KMS-11 (cell line): ENCODE data around the gene ARHGAP27.

Experiments used
- H2AFZ ChIP-seq: fragments of 200-600 bp; sonication (generic); 2 replicates; pipeline ENCODE4 v1.6.1; 2016; ENCODE audit warnings: antibody characterized with exemption, mixed run types, low read depth
- H3K27ac ChIP-seq: fragments of 200-600 bp; sonication (generic); 2 replicates; pipeline ENCODE4 v1.6.1; 2016; ENCODE audit warnings: mild to moderate bottlenecking, mixed run types
- H3K27me3 ChIP-seq: fragments of 200-600 bp; sonication (generic); 2 replicates; pipeline ENCODE4 v1.6.1; 2017; ENCODE audit warnings: mild to moderate bottlenecking, low read depth, mixed run types, moderate library complexity; ENCODE audit not compliant: insufficient read depth
- H3K36me3 ChIP-seq: fragments of 200-600 bp; sonication (generic); 2 replicates; pipeline ENCODE4 v1.6.1; 2017; ENCODE audit warnings: mild to moderate bottlenecking, mixed run types; ENCODE audit not compliant: insufficient read depth
- H3K4me1 ChIP-seq: fragments of 200-600 bp; sonication (generic); 2 replicates; pipeline ENCODE4 v1.6.1; 2016; ENCODE audit warnings: mild to moderate bottlenecking, low read depth, mixed run types; ENCODE audit not compliant: poor library complexity, severe bottlenecking
- H3K4me2 ChIP-seq: fragments of 200-600 bp; sonication (generic); 2 replicates; pipeline ENCODE4 v1.7.0; 2016; ENCODE audit warnings: mild to moderate bottlenecking, mixed run types
- H3K4me3 ChIP-seq: fragments of 200-600 bp; sonication (generic); IDR thresholded peaks from 2 replicates; pipeline ENCODE4 v1.6.1; 2017; ENCODE audit warnings: low read depth, low read length, mixed read lengths; ENCODE audit not compliant: insufficient read depth
- H3K79me2 ChIP-seq: fragments of 200-600 bp; sonication (generic); 2 replicates; pipeline ENCODE4 v1.6.1; 2016; ENCODE audit warnings: low read depth, mixed run types; ENCODE audit not compliant: insufficient read depth
- H3K9ac ChIP-seq: fragments of 200-600 bp; sonication (generic); 2 replicates; pipeline ENCODE4 v1.6.1; 2016; ENCODE audit warnings: mild to moderate bottlenecking, mixed run types
- H4K20me1 ChIP-seq: fragments of 200-600 bp; sonication (generic); 2 replicates; pipeline ENCODE4 v1.6.1; 2016; ENCODE audit warnings: mild to moderate bottlenecking, mixed run types; ENCODE audit not compliant: insufficient read depth
- CTCF ChIP-seq: fragments of 200-600 bp; sonication (generic); conservative IDR thresholded peaks from 2 replicates; pipeline ENCODE4 v1.6.1; 2017; ENCODE audit warnings: low read depth, mild to moderate bottlenecking, antibody characterized with exemption, low read length, moderate library complexity, mixed read lengths

The ARHGAP27 gene

GRCh38 chr17:45429339-45430005 lies 3.2 kb downstream of the ARHGAP27 start:
- Histone ChIP-seq H3K9ac (no peak overlapping the region), H2AFZ (no peak overlapping the region), H3K27ac (no peak overlapping the region), H3K4me3 (no peak overlapping the region), H3K4me2 (peak overlapping the region; percentile 77), H3K27me3 (no peaks in the 10 kb centered on the region), H3K36me3 (no peaks in the 10 kb centered on the region), H3K4me1 (peaks cover 46% of the 10 kb centered on the region), H4K20me1 (no peaks in the 10 kb centered on the region), H3K79me2 (no peaks in the 10 kb centered on the region)
- no peak for TF ChIP-seq CTCF

- Histone ChIP-seq H3K4me1 (peaks cover 46% of the 10 kb centered on the region), H3K79me2 (no peaks in the 10 kb centered on the region), H3K4me3 (no peak overlapping the region), H4K20me1 (no peaks in the 10 kb centered on the region), H3K36me3 (no peaks in the 10 kb centered on the region), H3K4me2 (peak overlapping the region; percentile 77), H2AFZ (peak overlapping the region; percentile 56; the same call in 1 of the 2 replicates), H3K9ac (no peak overlapping the region; the same call in 1 of the 2 replicates), H3K27me3 (no peaks in the 10 kb centered on the region), H3K27ac (peak overlapping the region; percentile 53; the same call in 1 of the 2 replicates)
- TF ChIP-seq CTCF, result no peak
These were observed 3.7 kb downstream of the ARHGAP27 start for GRCh38 chr17:45428931-45429338.

- peak; percentile 95 for TF ChIP-seq CTCF
- Histone ChIP-seq H3K4me2 (peak overlapping the region; percentile 77), H3K9ac (no peak overlapping the region; the same call in 1 of the 2 replicates), H3K27ac (peak overlapping the region; percentile 53; the same call in 1 of the 2 replicates), H4K20me1 (no peaks in the 10 kb centered on the region), H3K27me3 (no peaks in the 10 kb centered on the region), H3K36me3 (no peaks in the 10 kb centered on the region), H3K4me3 (no peak overlapping the region), H3K79me2 (no peaks in the 10 kb centered on the region), H2AFZ (peak overlapping the region; percentile 56; the same call in 1 of the 2 replicates), H3K4me1 (peaks cover 41% of the 10 kb centered on the region)
These were observed 4.5 kb downstream of the ARHGAP27 start for GRCh38 chr17:45428050-45428617.

GRCh38 chr17:45427181-45427835 lies 5.4 kb downstream of the ARHGAP27 start:
- Histone ChIP-seq H3K79me2 (no peaks in the 10 kb centered on the region), H3K36me3 (no peaks in the 10 kb centered on the region), H2AFZ (no peak overlapping the region), H3K27me3 (no peaks in the 10 kb centered on the region), H3K27ac (no peak overlapping the region), H3K4me2 (peak overlapping the region; percentile 77; the same call in 1 of the 2 replicates), H3K9ac (no peak overlapping the region), H3K4me3 (no peak overlapping the region), H3K4me1 (peaks cover 36% of the 10 kb centered on the region), H4K20me1 (no peaks in the 10 kb centered on the region)
- TF ChIP-seq CTCF, result no peak
